Stimulated activated effector memory CD8-positive, alpha-beta T cell treated with anti-CD3 and anti-CD28 coated beads, Interleukin-12 subunit alpha, Interleukin-12 subunit beta, amount 100 ng/mL, for 72 hours (primary cell): Measurements from ENCODE around the gene ACOT11.
"Not testable (repeated sequence)": the region's sequence is repeated elsewhere in the genome, so short reads cannot be mapped to it uniquely, and the experiment has no call there.

ENCODE experiments used
- ATAC-seq: fragments of 150-1000 bp; cut with Tn5 transposase; 2 replicates; pipeline ENCODE4 v1.10.0; 2021
- DNase-seq, 2 donors: peaks; one replicate each; pipeline ENCODE4 v3.0.0; 2021 to 2022; ENCODE audit warnings: low spot score in 2 of 2
- H3K27ac Mint-ChIP-seq: one replicate; pipeline ENCODE4 v1.8.0; 2022; ENCODE audit warnings: mild to moderate bottlenecking, mixed read lengths
- H3K36me3 Mint-ChIP-seq: one replicate; pipeline ENCODE4 v1.8.0; 2022; ENCODE audit warnings: mild to moderate bottlenecking, mixed read lengths
- H3K4me1 Mint-ChIP-seq: one replicate; pipeline ENCODE4 v1.8.0; 2022; ENCODE audit warnings: mixed read lengths
- H3K4me3 Mint-ChIP-seq: one replicate; pipeline ENCODE4 v1.8.0; 2022; ENCODE audit warnings: mild to moderate bottlenecking, mixed read lengths
- H3K9me3 Mint-ChIP-seq: one replicate; pipeline ENCODE4 v1.8.0; 2022; ENCODE audit warnings: mixed read lengths

The ACOT11 gene

GRCh38 chr1:54547601-54548388 lies at the start of gene ACOT11:
Gene ACOT11, plus strand, starts transcription at chr1:54548228. Its CDS starts 82 bp downstream, at chr1:54548310.
- H3K27ac Mint-ChIP-seq, result no peak within 1 kb of the TSS
- ATAC-seq, result no peak
- H3K4me1 Mint-ChIP-seq, result peaks cover 12% of the 10 kb centered on the region
- H3K9me3 Mint-ChIP-seq, result no peaks in the 10 kb centered on the region
- H3K4me3 Mint-ChIP-seq, result no peak within 1 kb of the TSS
- DNase-seq, result no peak
- H3K36me3 Mint-ChIP-seq, result peaks cover under 1% of the 10 kb centered on the region

GRCh38 chr1:54498383-54499096 lies 49.5 kb upstream of the ACOT11 start:
- Mint-ChIP-seq H3K4me3 (peak overlapping the region; percentile 60), H3K27ac (no peak overlapping the region), H3K4me1 (peaks cover 10% of the 10 kb centered on the region), H3K9me3 (no peaks in the 10 kb centered on the region), H3K36me3 (no peaks in the 10 kb centered on the region)
- ATAC-seq (no peak), DNase-seq (no peak)

- H3K36me3 Mint-ChIP-seq, result no peaks in the 10 kb centered on the region
- peak; percentile 41 for ATAC-seq
- peaks cover 10% of the 10 kb centered on the region for H3K4me1 Mint-ChIP-seq
- DNase-seq, result no peak
- H3K27ac Mint-ChIP-seq, result no peak overlapping the region
- peak overlapping the region; percentile 60 for H3K4me3 Mint-ChIP-seq
- no peaks in the 10 kb centered on the region for H3K9me3 Mint-ChIP-seq
These were observed 49.0 kb upstream of the ACOT11 start for GRCh38 chr1:54499097-54499359.

GRCh38 chr1:54499360-54500106 lies 48.5 kb upstream of the ACOT11 start:
- Mint-ChIP-seq H3K36me3 (no peaks in the 10 kb centered on the region), H3K9me3 (no peaks in the 10 kb centered on the region), H3K4me3 (peak overlapping the region; percentile 60), H3K4me1 (peaks cover 10% of the 10 kb centered on the region), H3K27ac (no peak overlapping the region)
- no peak for DNase-seq
- ATAC-seq, result peak; percentile 65

GRCh38 chr1:54500107-54500431 lies 48.0 kb upstream of the ACOT11 start:
- Mint-ChIP-seq H3K9me3 (no peaks in the 10 kb centered on the region), H3K4me3 (peak overlapping the region; percentile 60), H3K27ac (no peak overlapping the region), H3K4me1 (peaks cover 10% of the 10 kb centered on the region), H3K36me3 (no peaks in the 10 kb centered on the region)
- DNase-seq (no peak), ATAC-seq (no peak)

- DNase-seq (no peak), ATAC-seq (no peak)
- no peak overlapping the region for H3K4me3 Mint-ChIP-seq
- H3K36me3 Mint-ChIP-seq, result no peaks in the 10 kb centered on the region
- H3K27ac Mint-ChIP-seq, result peak overlapping the region; percentile 8
- H3K9me3 Mint-ChIP-seq, result no peaks in the 10 kb centered on the region
- H3K4me1 Mint-ChIP-seq, result peaks cover 18% of the 10 kb centered on the region
These were observed 46.2 kb upstream of the ACOT11 start for GRCh38 chr1:54501849-54502248.

- DNase-seq (no peak), ATAC-seq (no peak)
- Mint-ChIP-seq H3K27ac (peak overlapping the region; percentile 8), H3K4me3 (no peak overlapping the region), H3K9me3 (no peaks in the 10 kb centered on the region), H3K36me3 (no peaks in the 10 kb centered on the region), H3K4me1 (peaks cover 20% of the 10 kb centered on the region)
These were observed 45.7 kb upstream of the ACOT11 start for GRCh38 chr1:54502342-54502741.

- H3K4me1 Mint-ChIP-seq, result peaks cover 10% of the 10 kb centered on the region
These were observed 41.4 kb upstream of the ACOT11 start for GRCh38 chr1:54506594-54506993.

GRCh38 chr1:54507033-54507870 lies 40.8 kb upstream of the ACOT11 start:
- ATAC-seq (no peak), DNase-seq (no peak)
- Mint-ChIP-seq H3K9me3 (no peaks in the 10 kb centered on the region), H3K36me3 (no peaks in the 10 kb centered on the region), H3K4me3 (no peak overlapping the region), H3K27ac (no peak overlapping the region), H3K4me1 (peaks cover 10% of the 10 kb centered on the region)

More at GRCh38 chr1:54506594-54506993, 41.4 kb upstream of the ACOT11 start:
- DNase-seq (no peak), ATAC-seq (peak; percentile 81)
- Mint-ChIP-seq H3K27ac (no peak overlapping the region), H3K36me3 (no peaks in the 10 kb centered on the region), H3K4me3 (no peak overlapping the region), H3K9me3 (no peaks in the 10 kb centered on the region)

GRCh38 chr1:54510715-54511270 lies 37.2 kb upstream of the ACOT11 start:
- Mint-ChIP-seq H3K4me3 (no peak overlapping the region), H3K27ac (no peak overlapping the region), H3K36me3 (no peaks in the 10 kb centered on the region), H3K9me3 (no peaks in the 10 kb centered on the region), H3K4me1 (peaks cover 10% of the 10 kb centered on the region)
- no peak for DNase-seq
- ATAC-seq, result no peak

GRCh38 chr1:54513921-54514580 lies 34.0 kb upstream of the ACOT11 start:
- not testable (repeated sequence) for H3K36me3 Mint-ChIP-seq, H3K27ac Mint-ChIP-seq, H3K4me1 Mint-ChIP-seq, H3K9me3 Mint-ChIP-seq, H3K4me3 Mint-ChIP-seq, DNase-seq, ATAC-seq

- H3K4me1 Mint-ChIP-seq, result no peaks in the 10 kb centered on the region
- H3K36me3 Mint-ChIP-seq, result no peaks in the 10 kb centered on the region
- H3K4me3 Mint-ChIP-seq, result no peak overlapping the region
- ATAC-seq (peak; percentile 46), DNase-seq (no peak)
- H3K9me3 Mint-ChIP-seq, result no peaks in the 10 kb centered on the region
- H3K27ac Mint-ChIP-seq, result no peak overlapping the region
These were observed 31.6 kb upstream of the ACOT11 start for GRCh38 chr1:54516249-54516920.

GRCh38 chr1:54517496-54517895 lies 30.5 kb upstream of the ACOT11 start:
- H3K27ac Mint-ChIP-seq, result no peak overlapping the region
- no peaks in the 10 kb centered on the region for H3K36me3 Mint-ChIP-seq
- H3K4me3 Mint-ChIP-seq, result no peak overlapping the region
- no peaks in the 10 kb centered on the region for H3K4me1 Mint-ChIP-seq
- no peak for ATAC-seq
- no peaks in the 10 kb centered on the region for H3K9me3 Mint-ChIP-seq
- DNase-seq, result no peak

GRCh38 chr1:54518489-54518888 lies 29.5 kb upstream of the ACOT11 start:
- ATAC-seq, result no peak
- no peak overlapping the region for H3K4me3 Mint-ChIP-seq
- no peak overlapping the region for H3K27ac Mint-ChIP-seq
- H3K9me3 Mint-ChIP-seq, result no peaks in the 10 kb centered on the region
- no peaks in the 10 kb centered on the region for H3K4me1 Mint-ChIP-seq
- no peaks in the 10 kb centered on the region for H3K36me3 Mint-ChIP-seq
- DNase-seq, result no peak
